Hepatocyte (in vitro differentiated cells): ENCODE data around the gene SLC41A3. TPM values are rescaled to one million over a fixed set of nuclear protein-coding genes. Genes with fewer than 3 reads are reported as not detected.
A peak's percentile ranks its signal among the peaks of the same experiment; 100 is the strongest.

ENCODE experiments used
- DNase-seq: peaks from one replicate; pipeline ENCODE4 v3.0.0-alpha.2; 2016; ENCODE audit warnings: low spot score
- H2AFZ ChIP-seq: fragments of 200-600 bp; sonication (generic); 2 replicates; pipeline ENCODE4 v1.6.0; 2016; ENCODE audit warnings: antibody characterized with exemption, mild to moderate bottlenecking
- H3K27ac ChIP-seq: fragments of 200-600 bp; sonication (generic); 2 replicates; pipeline ENCODE4 v1.5.1; 2016; ENCODE audit warnings: mild to moderate bottlenecking
- H3K27me3 ChIP-seq: fragments of 200-600 bp; sonication (generic); 2 replicates; pipeline ENCODE4 v1.6.1; 2016
- H3K36me3 ChIP-seq: fragments of 200-600 bp; sonication (generic); replicated peaks from 2 replicates; pipeline ENCODE4 v1.5.1; 2016; ENCODE audit warnings: low read depth; ENCODE audit not compliant: insufficient read depth
- H3K4me1 ChIP-seq: fragments of 200-600 bp; sonication (generic); 2 replicates; pipeline ENCODE4 v1.5.1; 2016; ENCODE audit warnings: mild to moderate bottlenecking, moderate library complexity; ENCODE audit not compliant: insufficient read depth
- H3K4me2 ChIP-seq: fragments of 200-600 bp; sonication (generic); 2 replicates; pipeline ENCODE4 v1.6.0; 2016
- H3K4me3 ChIP-seq: fragments of 200-600 bp; sonication (generic); 2 replicates; pipeline ENCODE4 v1.5.1; 2016; ENCODE audit warnings: mild to moderate bottlenecking
- H3K79me2 ChIP-seq: fragments of 200-600 bp; sonication (generic); 2 replicates; pipeline ENCODE4 v1.6.0; 2017; ENCODE audit warnings: mild to moderate bottlenecking
- H3K9me2 ChIP-seq: fragments of 200-600 bp; sonication (generic); replicated peaks from 2 replicates; pipeline ENCODE4 v1.6.0; 2017; ENCODE audit warnings: mild to moderate bottlenecking; ENCODE audit not compliant: insufficient read depth
- H3K9me3 ChIP-seq: fragments of 200-600 bp; sonication (generic); 2 replicates; pipeline ENCODE4 v1.5.1; 2016; ENCODE audit warnings: low read depth, mild to moderate bottlenecking
- H4K20me1 ChIP-seq: fragments of 200-600 bp; sonication (generic); 2 replicates; pipeline ENCODE4 v1.6.0; 2016; ENCODE audit warnings: mild to moderate bottlenecking; ENCODE audit not compliant: insufficient read depth, poor library complexity, severe bottlenecking
- EZH2 ChIP-seq: fragments of 200-600 bp; sonication (generic); IDR thresholded peaks from 2 replicates; pipeline ENCODE4 v1.6.1; 2016; ENCODE audit warnings: antibody characterized with exemption, mild to moderate bottlenecking, borderline replicate concordance
- EZH2phosphoT487 ChIP-seq: fragments of 200-600 bp; sonication (generic); IDR thresholded peaks from one replicate; pipeline ENCODE4 v1.6.1; 2018; ENCODE audit warnings: antibody characterized with exemption, mild to moderate bottlenecking, low read depth, moderate library complexity; ENCODE audit not compliant: unreplicated experiment, severe bottlenecking
- WGBS: methylation state at CpG from one replicate; pipeline ENCODE4 v1.1.6; 2016; ENCODE audit warnings: low lambda C conversion rate; ENCODE audit errors: missing lambda C conversion rate; 5-methylcytosine and 5-hydroxymethylcytosine counted together
- polyA plus RNA-seq: library from polyadenylated mRNA; unstranded; fragments of >200 nt; fragmentation: Nextera tagmentation; extraction: Ambion mirVana; gene quantifications from 2 replicates; pipeline ENCODE4 v1.2.1, GENCODE V29; 2016
- total RNA-seq: library from RNA; depleted of rRNA; stranded (reverse); fragments of >200 nt; gene quantifications from 2 replicates; pipeline ENCODE4 v1.2.3, GENCODE V29; 2014
- TF ChIP-seq, protein P1 (sequence below): fragments of 200-600 bp; sonication (generic); IDR thresholded peaks from 2 replicates; pipeline ENCODE4 v1.5.1; 2016; ENCODE audit warnings: antibody characterized with exemption, mild to moderate bottlenecking; ENCODE audit not compliant: poor library complexity

Gene SLC41A3
- total and polyA plus RNA-seq, 2 experiments from 2014 or later, result 29.3 to 43.4 TPM

DNA sequence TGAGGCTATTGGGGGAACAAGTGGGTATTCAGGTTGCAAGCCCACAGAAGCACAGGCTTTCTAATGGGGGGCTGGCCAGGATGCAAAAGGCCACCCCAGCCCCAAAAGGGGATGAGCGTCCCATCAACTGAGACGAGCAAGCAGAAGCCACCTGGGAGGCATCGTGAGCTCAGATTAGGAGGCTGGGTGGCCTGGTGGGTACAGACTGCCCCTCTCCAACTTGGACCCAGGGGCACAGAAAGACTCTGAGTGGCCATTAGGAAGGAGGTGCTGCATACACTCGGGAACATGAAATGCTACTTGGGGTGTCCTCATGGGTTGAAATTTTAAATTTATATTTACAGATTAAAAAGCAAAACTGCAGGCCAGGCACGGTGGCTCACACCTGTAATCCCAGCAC is 29.1 kb downstream of the SLC41A3 start:
- no peak for DNase-seq
- H3K79me2 ChIP-seq, result no peaks in the 10 kb centered on the region

DNA sequence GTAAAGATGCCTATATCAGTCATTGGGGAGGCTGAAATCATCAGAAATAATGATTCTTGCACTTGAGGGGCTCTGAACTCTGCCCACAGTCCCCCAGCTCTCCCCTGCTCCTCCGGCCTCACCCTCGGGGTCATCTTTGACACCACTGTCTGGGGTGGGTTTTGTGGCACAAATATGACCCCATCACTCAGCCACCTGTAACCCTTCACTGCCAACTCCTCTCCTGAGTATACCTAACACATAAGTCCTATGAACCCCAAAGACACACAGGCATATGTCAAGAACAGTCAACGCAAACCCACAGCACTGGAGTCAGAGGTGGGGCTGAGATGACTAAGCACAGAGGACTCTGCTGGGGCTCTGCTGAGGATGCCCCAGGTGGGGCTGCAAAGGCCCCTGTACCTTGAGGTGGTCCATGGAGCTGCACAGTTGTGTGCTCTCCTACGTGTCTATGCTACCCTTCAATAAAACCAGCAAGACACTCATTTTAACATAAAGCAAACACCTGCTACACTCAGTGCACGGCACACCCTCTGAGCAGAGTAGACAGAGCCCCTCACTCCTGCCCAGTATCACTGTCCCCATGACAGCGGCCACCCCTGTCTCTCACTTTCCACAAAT is 29.9 kb downstream of the SLC41A3 start:
- TF ChIP-seq, protein P1, sequence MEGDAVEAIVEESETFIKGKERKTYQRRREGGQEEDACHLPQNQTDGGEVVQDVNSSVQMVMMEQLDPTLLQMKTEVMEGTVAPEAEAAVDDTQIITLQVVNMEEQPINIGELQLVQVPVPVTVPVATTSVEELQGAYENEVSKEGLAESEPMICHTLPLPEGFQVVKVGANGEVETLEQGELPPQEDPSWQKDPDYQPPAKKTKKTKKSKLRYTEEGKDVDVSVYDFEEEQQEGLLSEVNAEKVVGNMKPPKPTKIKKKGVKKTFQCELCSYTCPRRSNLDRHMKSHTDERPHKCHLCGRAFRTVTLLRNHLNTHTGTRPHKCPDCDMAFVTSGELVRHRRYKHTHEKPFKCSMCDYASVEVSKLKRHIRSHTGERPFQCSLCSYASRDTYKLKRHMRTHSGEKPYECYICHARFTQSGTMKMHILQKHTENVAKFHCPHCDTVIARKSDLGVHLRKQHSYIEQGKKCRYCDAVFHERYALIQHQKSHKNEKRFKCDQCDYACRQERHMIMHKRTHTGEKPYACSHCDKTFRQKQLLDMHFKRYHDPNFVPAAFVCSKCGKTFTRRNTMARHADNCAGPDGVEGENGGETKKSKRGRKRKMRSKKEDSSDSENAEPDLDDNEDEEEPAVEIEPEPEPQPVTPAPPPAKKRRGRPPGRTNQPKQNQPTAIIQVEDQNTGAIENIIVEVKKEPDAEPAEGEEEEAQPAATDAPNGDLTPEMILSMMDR, result no peak
- TF ChIP-seq EZH2phosphoT487, result no peak
- TF ChIP-seq EZH2, result no peak
- H3K4me2 ChIP-seq, result no peak overlapping the region
- H3K4me3 ChIP-seq, result no peak overlapping the region
- H2AFZ ChIP-seq, result no peak overlapping the region
- H3K79me2 ChIP-seq, result no peaks in the 10 kb centered on the region
- WGBS, result 89% methylated on average over 6 of the region's 6 CpGs
- H3K9me2 ChIP-seq, result no peaks in the 10 kb centered on the region
- no peak for DNase-seq
- peaks cover 15% of the 10 kb centered on the region for H3K4me1 ChIP-seq
- no peaks in the 10 kb centered on the region for H3K36me3 ChIP-seq
- H3K27me3 ChIP-seq, result no peaks in the 10 kb centered on the region
- peak overlapping the region; percentile 46 for H3K27ac ChIP-seq
- no peaks in the 10 kb centered on the region for H3K9me3 ChIP-seq
- no peaks in the 10 kb centered on the region for H4K20me1 ChIP-seq

More for the DNA sequence above, 29.1 kb downstream of the SLC41A3 start:
- Histone ChIP-seq H3K27ac (no peak overlapping the region), H3K4me3 (no peak overlapping the region), H3K9me2 (no peaks in the 10 kb centered on the region), H4K20me1 (no peaks in the 10 kb centered on the region), H3K36me3 (no peaks in the 10 kb centered on the region), H3K4me1 (peaks cover 15% of the 10 kb centered on the region), H2AFZ (no peak overlapping the region), H3K9me3 (no peaks in the 10 kb centered on the region), H3K4me2 (no peak overlapping the region), H3K27me3 (no peaks in the 10 kb centered on the region)
- 100% methylated on average over 5 of the region's 5 CpGs for WGBS
- no peak for TF ChIP-seq EZH2
- no peak for TF ChIP-seq EZH2phosphoT487
- TF ChIP-seq, protein P1, result no peak

DNA sequence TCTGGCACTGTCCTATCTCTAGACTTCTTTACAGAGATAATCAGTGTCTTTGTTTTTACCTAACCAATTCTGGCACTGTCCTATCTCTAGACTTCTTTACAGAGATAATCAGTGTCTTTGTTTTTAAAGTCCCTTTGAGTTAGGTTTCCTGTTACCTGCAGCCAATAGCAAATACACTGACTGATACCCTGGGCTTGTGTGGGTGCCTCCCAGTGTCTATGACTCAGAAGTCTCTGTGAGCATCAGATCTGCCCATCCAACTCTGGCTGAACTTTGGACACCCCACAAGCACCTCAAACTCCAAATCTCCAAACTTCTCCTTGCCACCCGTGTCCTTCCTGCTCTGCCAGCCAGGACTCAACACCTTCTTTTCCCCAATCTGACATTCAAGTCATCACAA is 30.4 kb downstream of the SLC41A3 start:
- Histone ChIP-seq H2AFZ (no peak overlapping the region), H3K79me2 (no peaks in the 10 kb centered on the region), H3K36me3 (no peaks in the 10 kb centered on the region), H3K9me3 (no peaks in the 10 kb centered on the region), H3K4me2 (no peak overlapping the region), H4K20me1 (no peaks in the 10 kb centered on the region), H3K4me1 (peaks cover 15% of the 10 kb centered on the region), H3K27ac (peak overlapping the region; percentile 46), H3K4me3 (no peak overlapping the region), H3K9me2 (no peaks in the 10 kb centered on the region), H3K27me3 (no peaks in the 10 kb centered on the region)
- DNase-seq, result no peak
- TF ChIP-seq EZH2 (no peak), EZH2phosphoT487 (no peak)
- TF ChIP-seq, protein P1, result no peak
- WGBS, result 56% methylated on average over 1 of the region's 1 CpG
